H9 (cell line): ENCODE results near the gene VPS35L. TPM values are rescaled to one million over a fixed set of nuclear protein-coding genes. Genes with fewer than 3 reads are reported as not detected.

ENCODE experiments used
- DNase-seq: peaks from one replicate; pipeline ENCODE4 v3.0.0-alpha.2; 2017
- H2AFZ ChIP-seq: one replicate; pipeline ENCODE4 v1.6.1; 2013; ENCODE audit warnings: mild to moderate bottlenecking, low read length, control low read depth, moderate library complexity
- H2AK5ac ChIP-seq: 2 replicates; pipeline ENCODE4 v1.6.1; 2013; ENCODE audit warnings: low read length, control low read depth, mixed read lengths; ENCODE audit not compliant: insufficient read length
- H2BK120ac ChIP-seq: one replicate; pipeline ENCODE4 v1.6.1; 2013; ENCODE audit warnings: low read depth, mild to moderate bottlenecking, low read length, control low read depth, inconsistent platforms; ENCODE audit not compliant: poor library complexity, severe bottlenecking
- H2BK12ac ChIP-seq: 2 replicates; pipeline ENCODE4 v1.6.1; 2013; ENCODE audit warnings: low read length, control low read depth, mixed read lengths, low read depth; ENCODE audit not compliant: insufficient read length
- H2BK15ac ChIP-seq: 2 replicates; pipeline ENCODE4 v1.6.1; 2013; ENCODE audit warnings: low read depth, low read length, control low read depth
- H2BK20ac ChIP-seq: one replicate; pipeline ENCODE4 v1.6.1; 2013; ENCODE audit warnings: low read depth, mild to moderate bottlenecking, low read length, control low read depth, inconsistent platforms; ENCODE audit not compliant: poor library complexity, severe bottlenecking
- H2BK5ac ChIP-seq: 2 replicates; pipeline ENCODE4 v1.6.1; 2013; ENCODE audit warnings: low read length, control low read depth, mixed read lengths; ENCODE audit not compliant: insufficient read length
- H3K14ac ChIP-seq: 2 replicates; pipeline ENCODE4 v1.6.1; 2013; ENCODE audit warnings: low read length, control low read depth; ENCODE audit not compliant: insufficient read depth
- H3K18ac ChIP-seq: 2 replicates; pipeline ENCODE4 v1.6.1; 2013; ENCODE audit warnings: low read depth, mild to moderate bottlenecking, mixed read lengths, low read length, control low read depth; ENCODE audit not compliant: insufficient read length
- H3K23ac ChIP-seq: 2 replicates; pipeline ENCODE4 v1.6.1; 2013; ENCODE audit warnings: low read length, control low read depth, mixed read lengths, low read depth; ENCODE audit not compliant: insufficient read length
- H3K23me2 ChIP-seq: 2 replicates; pipeline ENCODE4 v1.6.1; 2013; ENCODE audit warnings: low read depth, mild to moderate bottlenecking, mixed read lengths, low read length, control low read depth; ENCODE audit not compliant: insufficient read length, poor library complexity, severe bottlenecking
- H3K27ac ChIP-seq: 2 replicates; pipeline ENCODE4 v1.5.1; 2013; ENCODE audit warnings: low read length, control low read depth, mixed read lengths, low read depth; ENCODE audit not compliant: insufficient read length
- H3K27me3 ChIP-seq: 2 replicates; pipeline ENCODE4 v1.6.1; 2013; ENCODE audit warnings: low read length, control low read depth, inconsistent platforms; ENCODE audit not compliant: insufficient read depth
- H3K4ac ChIP-seq: 2 replicates; pipeline ENCODE4 v1.6.1; 2013; ENCODE audit warnings: low read depth, mild to moderate bottlenecking, control low read depth, inconsistent platforms, low read length, moderate library complexity
- H3K4me1 ChIP-seq: 2 replicates; pipeline ENCODE4 v1.6.1; 2013; ENCODE audit warnings: low read length, control low read depth, inconsistent platforms; ENCODE audit not compliant: insufficient read depth
- H3K4me2 ChIP-seq: 2 replicates; pipeline ENCODE4 v1.6.1; 2013; ENCODE audit warnings: low read length, control low read depth, mixed read lengths; ENCODE audit not compliant: insufficient read length, insufficient read depth
- H3K56ac ChIP-seq: 2 replicates; pipeline ENCODE4 v1.6.1; 2013; ENCODE audit warnings: low read depth, mild to moderate bottlenecking, mixed read lengths, low read length, control low read depth; ENCODE audit not compliant: insufficient read length
- H3K79me1 ChIP-seq: 2 replicates; pipeline ENCODE4 v1.6.1; 2013; ENCODE audit warnings: low read depth, mild to moderate bottlenecking, moderate library complexity, low read length, control low read depth, inconsistent platforms; ENCODE audit not compliant: insufficient read depth, poor library complexity, severe bottlenecking
- H3K79me2 ChIP-seq: 2 replicates; pipeline ENCODE4 v1.6.1; 2013; ENCODE audit warnings: low read length, control low read depth, inconsistent platforms; ENCODE audit not compliant: insufficient read depth
- H3K9ac ChIP-seq: 2 replicates; pipeline ENCODE4 v1.6.1; 2013; ENCODE audit warnings: low read length, control low read depth, mixed read lengths; ENCODE audit not compliant: insufficient read length; ENCODE audit errors: extremely low read depth
- H3K9me3 ChIP-seq: one replicate; pipeline ENCODE4 v1.6.1; 2013; ENCODE audit warnings: low read depth, low read length, inconsistent platforms; ENCODE audit not compliant: control insufficient read depth
- H3T11ph ChIP-seq: one replicate; pipeline ENCODE4 v1.6.1; 2013; ENCODE audit warnings: mild to moderate bottlenecking, low read length, control low read depth, inconsistent platforms
- H4K20me1 ChIP-seq: one replicate; pipeline ENCODE4 v1.6.1; 2013; ENCODE audit not compliant: control insufficient read depth, insufficient read length, insufficient read depth
- H4K5ac ChIP-seq: 2 replicates; pipeline ENCODE4 v1.6.1; 2013; ENCODE audit warnings: low read depth, mild to moderate bottlenecking, mixed read lengths, low read length, control low read depth; ENCODE audit not compliant: insufficient read length
- H4K8ac ChIP-seq: replicated peaks from 2 replicates; pipeline ENCODE4 v1.6.1; 2013; ENCODE audit warnings: low read length, control low read depth, mixed read lengths, low read depth; ENCODE audit not compliant: insufficient read length
- H4K91ac ChIP-seq: 2 replicates; pipeline ENCODE4 v1.6.1; 2013; ENCODE audit warnings: low read depth, mild to moderate bottlenecking, moderate library complexity, mixed read lengths, low read length, control low read depth; ENCODE audit not compliant: insufficient read length
- H3K27ac Mint-ChIP-seq, 3 experiments: 2 replicates in 2 of 3; 3 replicates in 1 of 3; pipeline ENCODE4 v1.8.0; 2020 to 2021; ENCODE audit warnings: mixed read lengths in 3 of 3, mild to moderate bottlenecking in 1 of 3, moderate library complexity in 1 of 3
- H3K27me3 Mint-ChIP-seq: 2 replicates; pipeline ENCODE4 v1.8.0; 2021; ENCODE audit warnings: low read depth, mild to moderate bottlenecking, moderate library complexity, mixed read lengths
- H3K36me3 Mint-ChIP-seq, 3 experiments: 2 replicates in 2 of 3; 3 replicates in 1 of 3; pipeline ENCODE4 v1.8.0; 2020 to 2021; ENCODE audit warnings: low read depth in 3 of 3, mixed read lengths in 3 of 3; ENCODE audit not compliant: insufficient read depth in 1 of 3
- H3K4me1 Mint-ChIP-seq, 2 experiments: 2 replicates each; pipeline ENCODE4 v1.8.0; 2020; ENCODE audit warnings: mixed read lengths in 2 of 2
- H3K4me3 Mint-ChIP-seq, 2 experiments: 2 replicates in 1 of 2; 3 replicates in 1 of 2; pipeline ENCODE4 v1.8.0; 2020 to 2021; ENCODE audit warnings: mild to moderate bottlenecking in 2 of 2, mixed read lengths in 2 of 2, moderate library complexity in 1 of 2
- H3K9me3 Mint-ChIP-seq, 2 experiments: 2 replicates in 1 of 2; 3 replicates in 1 of 2; pipeline ENCODE4 v1.8.0; 2020; ENCODE audit warnings: mild to moderate bottlenecking in 2 of 2, mixed read lengths in 2 of 2, moderate library complexity in 1 of 2
- CTCF ChIP-seq: fragments of 200-600 bp; sonication (generic); conservative IDR thresholded peaks from 3 replicates; pipeline ENCODE4 v1.8.0; 2021; ENCODE audit warnings: antibody characterized with exemption, mild to moderate bottlenecking
- WGBS: extraction: QIAGEN DNeasy Blood & Tissue Kit; methylation state at CpG from one replicate; pipeline ENCODE4 v1.1.7; 2013; ENCODE audit warnings: missing lambda C conversion rate, low lambda C conversion rate, mixed read lengths; ENCODE audit not compliant: insufficient read length; ENCODE audit errors: extremely low coverage; 5-methylcytosine and 5-hydroxymethylcytosine counted together
- total RNA-seq: library from RNA; stranded (reverse); gene quantifications from 2 replicates; pipeline ENCODE4 v1.2.1, GENCODE V29; 2021

The VPS35L gene
- total RNA-seq, 1 experiment from 2014 or later = 58.4 TPM

DNA sequence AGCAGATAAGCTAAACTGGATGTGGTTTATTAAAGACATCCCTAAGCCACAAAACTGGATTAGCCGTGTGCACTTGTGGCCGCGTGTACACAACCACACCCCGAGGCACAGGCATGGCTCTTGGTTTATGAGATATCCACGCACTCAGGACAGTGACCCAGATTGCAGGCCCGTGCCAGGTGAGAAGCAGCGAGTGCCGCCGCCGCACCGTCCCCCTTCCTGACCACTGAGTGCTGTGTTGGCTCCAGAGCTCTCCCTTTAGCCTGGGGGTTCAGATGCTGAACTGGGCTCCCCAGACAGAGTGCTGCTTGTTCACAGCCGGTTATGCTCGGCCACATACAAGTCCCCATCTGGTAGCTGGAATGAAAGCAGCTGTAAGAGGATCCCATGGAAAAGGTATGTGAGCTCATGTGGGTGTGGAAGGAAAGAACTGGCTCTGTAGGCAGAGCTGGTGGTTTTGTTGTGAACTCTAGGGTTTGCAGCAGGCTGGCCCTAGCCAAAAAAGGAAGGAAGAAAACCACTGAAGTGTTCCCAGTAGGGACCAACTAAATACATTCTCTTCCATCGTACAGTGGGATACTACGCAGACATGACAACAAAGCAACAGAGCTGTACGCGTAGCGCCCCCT, 133.0 kb downstream of the VPS35L start:
- no peaks in the 10 kb centered on the region for H3K27me3 ChIP-seq
- H4K8ac ChIP-seq = no peak overlapping the region
- H3K27me3 Mint-ChIP-seq = no peaks in the 10 kb centered on the region
- H3K79me2 ChIP-seq = no peaks in the 10 kb centered on the region
- H2BK20ac ChIP-seq = no peak overlapping the region
- H2BK15ac ChIP-seq = no peak overlapping the region
- no peaks in the 10 kb centered on the region for H4K20me1 ChIP-seq
- peaks cover 1 to 7% of the 10 kb centered on the region in 2 experiments; a peak in 3 of 5 replicates for H3K9me3 Mint-ChIP-seq
- H3K4me1 ChIP-seq = no peaks in the 10 kb centered on the region
- no peak overlapping the region for H3K9ac ChIP-seq
- no peak overlapping the region for H2AK5ac ChIP-seq
- no peak overlapping the region for H4K91ac ChIP-seq
- no peak overlapping the region for H4K5ac ChIP-seq
- no peak overlapping the region for H3K23ac ChIP-seq
- no peak overlapping the region for H3K18ac ChIP-seq
- H2BK120ac ChIP-seq = no peak overlapping the region
- peak overlapping the region in 1 of 3 experiments; percentile 43; a peak in 3 of 7 replicates for H3K27ac Mint-ChIP-seq
- H3K4me1 Mint-ChIP-seq = peaks cover 4 to 10% of the 10 kb centered on the region in 2 experiments
- H3K36me3 Mint-ChIP-seq = peaks cover 20 to 63% (median 60%) of the 10 kb centered on the region in 3 experiments
- no peak overlapping the region for H2AFZ ChIP-seq
- H3K27ac ChIP-seq = no peak overlapping the region
- H3K14ac ChIP-seq = no peak overlapping the region
- no peak overlapping the region for H3K4me2 ChIP-seq
- H3K56ac ChIP-seq = no peak overlapping the region
- no CpG with 5 or more reads among the region's 18 CpGs for WGBS
- H3T11ph ChIP-seq = no peak overlapping the region
- no peak overlapping the region for H3K4me3 Mint-ChIP-seq
- no peaks in the 10 kb centered on the region for H3K23me2 ChIP-seq
- no peak overlapping the region for H2BK5ac ChIP-seq
- H3K4ac ChIP-seq = no peak overlapping the region
- no peak overlapping the region for H2BK12ac ChIP-seq
- DNase-seq = no peak
- no peaks in the 10 kb centered on the region for H3K79me1 ChIP-seq
- no peak for TF ChIP-seq CTCF
- H3K9me3 ChIP-seq = no peaks in the 10 kb centered on the region
